ENCODE data around the gene SQOR.
A peak's percentile ranks its signal among the peaks of the same experiment; 100 is the strongest.
"Not testable (repeated sequence)": the region's sequence is repeated elsewhere in the genome, so short reads cannot be mapped to it uniquely, and the experiment has no call there.

Gene SQOR

GRCh38 chr15:45635191-45635638 is 386 bp downstream of the SQOR start:
- peak; percentile 74 for DNase-seq

- DNase-seq: no peak
Observed at GRCh38 chr15:45635763-45636292, 999 bp downstream of the SQOR start.

DNA sequence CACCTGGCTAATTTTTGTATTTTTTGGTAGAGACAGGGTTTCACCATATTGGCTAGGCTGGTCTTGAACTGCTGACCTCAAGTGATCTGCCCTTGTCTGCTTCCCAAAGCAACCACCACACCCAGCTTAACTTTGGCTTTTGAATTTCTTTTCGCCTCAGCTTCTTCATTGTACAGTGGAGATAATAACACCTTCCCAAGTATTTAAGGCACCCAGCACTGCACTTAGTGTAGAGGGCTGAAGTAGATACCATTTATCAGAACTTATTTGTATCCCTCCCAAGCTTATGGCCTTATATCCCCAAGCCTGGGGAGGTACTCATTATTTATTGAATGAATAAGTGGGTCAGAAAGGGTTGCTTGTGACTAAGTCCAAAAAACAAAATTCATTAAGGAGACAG is 2.3 kb downstream of the SQOR start:
- DNase-seq: no peak

- DNase-seq: peak; percentile 83
Observed at GRCh38 chr15:45637552-45638033, 2.8 kb downstream of the SQOR start.

DNA sequence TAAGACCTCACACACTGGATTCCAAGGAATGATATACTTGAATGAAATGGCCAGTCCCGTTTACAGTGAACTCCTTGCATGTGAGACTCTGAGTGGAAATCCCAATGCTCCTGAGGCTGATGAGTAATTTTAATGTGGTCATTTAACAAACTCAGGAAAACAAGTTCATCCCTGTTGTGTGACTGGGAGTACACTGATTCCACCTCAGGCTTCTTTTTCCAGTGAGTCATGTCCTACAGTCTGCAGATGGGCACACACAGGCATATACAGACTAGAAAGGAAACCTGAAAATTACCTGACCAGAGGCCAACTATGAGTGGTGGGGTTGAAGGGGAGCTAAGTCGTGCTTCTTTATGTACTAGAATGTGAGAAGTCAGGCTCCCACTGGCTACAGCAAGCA is 5.8 kb downstream of the SQOR start:
- DNase-seq: no peak

DNA sequence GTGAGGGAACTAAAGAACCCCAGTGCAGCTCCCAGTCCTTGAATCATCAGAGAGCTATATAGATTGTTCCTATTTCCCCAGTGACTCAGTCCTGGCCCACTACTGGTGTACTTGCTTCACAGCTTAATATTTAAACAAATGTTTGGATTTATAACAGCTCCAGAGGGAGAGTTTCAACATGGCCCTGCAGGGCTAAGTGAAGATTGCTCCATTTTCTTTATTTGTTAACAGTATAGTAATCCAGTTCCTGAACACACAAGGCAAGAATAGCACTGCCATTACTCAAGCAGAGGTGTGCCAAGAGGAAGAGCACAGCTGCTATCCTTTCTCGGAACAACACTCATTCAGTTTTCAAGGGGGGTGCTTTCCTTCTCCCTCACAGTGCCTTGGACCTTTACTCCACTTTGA is 6.5 kb downstream of the SQOR start:
- DNase-seq: no peak

GRCh38 chr15:45641999-45642932 is 7.4 kb downstream of the SQOR start:
- no peak for DNase-seq

GRCh38 chr15:45644437-45644836 is 9.6 kb downstream of the SQOR start:
- no peak for DNase-seq

DNA sequence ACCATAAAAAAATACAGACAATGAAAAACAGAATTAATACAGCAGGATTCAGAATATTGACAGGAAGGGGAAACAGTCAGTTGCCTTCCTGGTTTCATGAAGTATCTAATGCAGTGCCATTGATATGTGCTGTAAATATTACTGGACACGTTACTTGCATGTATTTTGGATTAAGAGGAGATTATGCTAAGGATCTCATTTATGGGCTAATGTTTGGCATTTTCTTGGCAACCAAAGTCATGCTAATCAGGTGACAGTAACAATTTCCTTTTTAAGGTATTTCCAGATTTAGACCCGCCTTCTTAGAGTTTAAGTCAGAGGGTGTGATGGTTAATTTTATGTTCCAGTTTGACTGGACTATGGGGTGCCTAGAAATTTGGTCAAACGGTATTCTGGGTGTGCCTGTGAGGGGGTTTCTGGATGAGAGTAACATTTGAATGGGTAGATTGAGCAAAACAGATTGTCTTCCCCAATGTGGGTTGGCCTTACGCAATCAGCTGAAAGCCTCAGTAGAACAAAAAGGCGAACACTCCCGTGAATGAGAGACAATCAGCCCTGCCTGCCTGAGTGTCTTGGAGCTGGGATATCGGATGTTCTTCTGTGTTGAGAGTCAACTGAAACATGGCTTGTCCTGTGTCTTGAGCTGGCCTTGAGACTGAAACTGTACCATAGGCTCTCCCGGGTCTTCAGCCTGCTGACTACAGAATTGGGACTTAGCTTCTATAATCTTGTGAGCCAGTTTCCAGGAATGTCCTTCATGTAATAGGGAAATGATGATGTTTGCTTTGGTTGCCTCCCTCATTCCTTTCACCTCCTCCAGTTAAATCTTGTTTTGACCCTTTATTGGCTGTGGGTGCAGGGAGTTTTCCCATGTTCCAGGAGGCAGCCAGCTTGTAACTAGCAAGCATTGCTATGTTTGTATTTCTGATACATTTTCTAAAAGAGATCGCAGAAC is 10.5 kb downstream of the SQOR start:
- peak; percentile 24 for DNase-seq

DNA sequence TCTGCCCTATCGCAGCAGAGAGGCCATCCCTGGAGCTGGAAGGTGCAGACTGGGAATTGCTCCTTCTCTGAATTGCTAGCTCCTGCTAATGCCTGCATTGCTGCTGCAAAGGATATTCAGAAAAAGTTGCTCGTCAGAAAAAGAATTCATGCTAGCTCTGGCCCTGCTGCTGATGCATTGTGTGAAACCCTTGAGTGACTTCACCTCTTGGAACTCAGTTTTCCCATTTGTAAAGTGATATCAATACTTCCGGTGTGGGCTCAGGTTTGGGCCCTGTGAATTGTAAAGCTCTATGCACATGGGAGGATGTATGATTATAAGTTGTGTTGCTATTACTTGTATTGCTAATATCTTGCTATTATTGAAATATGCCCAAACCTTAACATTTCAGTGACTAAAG is 11.4 kb downstream of the SQOR start:
- DNase-seq: no peak

DNA sequence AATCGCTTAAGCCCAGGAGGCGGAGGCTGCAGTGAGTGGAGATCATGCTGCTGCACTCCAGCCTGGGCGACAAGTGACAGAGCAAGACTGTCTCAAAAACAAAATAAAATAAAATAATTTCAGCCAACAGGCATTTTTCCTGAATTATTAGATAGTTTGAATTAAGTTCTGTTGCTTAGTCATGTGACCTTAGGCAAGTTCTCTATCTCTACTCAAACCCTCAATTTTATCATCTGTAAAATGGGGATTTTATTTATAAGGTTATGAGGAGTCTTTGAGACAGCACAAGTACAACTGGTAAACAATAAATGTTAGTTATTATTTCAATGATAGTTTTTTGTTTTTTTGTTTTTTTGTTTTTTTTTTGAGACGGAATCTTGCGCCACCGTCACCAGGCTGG is 13.0 kb downstream of the SQOR start:
- DNase-seq: no peak

GRCh38 chr15:45648521-45649200 is 13.8 kb downstream of the SQOR start:
- DNase-seq: no peak

- not testable (repeated sequence) for DNase-seq
Observed at GRCh38 chr15:45650007-45650406, 15.2 kb downstream of the SQOR start.

GRCh38 chr15:45650889-45651525 is 16.2 kb downstream of the SQOR start:
- DNase-seq: no peak

DNA sequence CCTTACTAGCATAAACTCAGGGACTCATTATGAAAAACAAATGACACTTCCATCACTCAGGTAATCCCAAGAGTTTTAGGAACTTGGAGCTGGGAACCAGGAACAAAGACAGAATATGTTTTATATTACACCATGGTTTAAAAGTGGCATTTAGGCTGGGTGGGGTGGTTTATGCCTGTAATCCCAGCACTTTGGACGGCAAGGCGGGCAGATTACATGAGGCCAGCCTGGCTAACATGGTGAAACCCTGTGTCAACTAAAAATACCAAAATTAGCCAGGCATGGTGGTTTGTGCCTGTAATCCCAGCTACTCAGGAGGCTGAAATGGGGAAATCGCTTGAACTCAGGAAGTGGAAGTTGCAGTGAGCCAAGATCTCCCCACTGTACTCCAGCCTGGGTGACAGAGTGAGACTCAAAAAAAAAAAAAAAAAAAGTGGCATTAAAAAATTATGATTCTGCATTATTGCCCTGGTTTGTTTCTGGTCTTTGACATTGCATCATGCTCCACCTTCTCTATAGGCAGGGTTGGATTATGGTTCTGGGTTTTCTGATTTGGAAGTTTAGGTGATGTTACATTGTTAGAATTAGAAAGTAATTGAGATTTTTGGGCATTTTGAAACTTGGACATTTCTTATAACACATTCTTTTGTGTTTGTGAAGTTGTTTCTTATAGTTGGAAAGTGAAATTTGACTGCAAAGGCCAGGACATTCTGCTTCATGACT is 19.0 kb downstream of the SQOR start:
- DNase-seq: peak; percentile 35

DNA sequence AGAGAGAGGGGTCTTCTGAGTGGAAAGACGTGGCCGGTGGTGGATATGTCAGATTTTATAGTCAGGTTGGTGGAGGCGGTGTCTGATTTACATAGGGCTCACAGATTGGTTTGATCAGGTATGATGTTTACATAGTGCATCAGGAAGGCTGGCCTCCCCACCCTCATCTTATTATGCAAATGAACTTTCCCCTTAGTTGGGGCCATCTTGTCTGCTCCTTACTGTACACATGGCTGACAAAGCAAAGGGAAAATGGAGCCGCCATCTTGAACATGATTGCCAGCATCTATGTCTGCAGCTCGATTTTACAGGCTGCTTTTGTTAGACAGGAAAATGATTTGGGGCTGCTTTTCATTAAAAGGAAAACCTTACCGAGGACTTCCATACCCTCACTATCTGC is 19.9 kb downstream of the SQOR start:
- no peak for DNase-seq

- DNase-seq: no peak
Observed at GRCh38 chr15:45657254-45657653, 22.4 kb downstream of the SQOR start.

DNA sequence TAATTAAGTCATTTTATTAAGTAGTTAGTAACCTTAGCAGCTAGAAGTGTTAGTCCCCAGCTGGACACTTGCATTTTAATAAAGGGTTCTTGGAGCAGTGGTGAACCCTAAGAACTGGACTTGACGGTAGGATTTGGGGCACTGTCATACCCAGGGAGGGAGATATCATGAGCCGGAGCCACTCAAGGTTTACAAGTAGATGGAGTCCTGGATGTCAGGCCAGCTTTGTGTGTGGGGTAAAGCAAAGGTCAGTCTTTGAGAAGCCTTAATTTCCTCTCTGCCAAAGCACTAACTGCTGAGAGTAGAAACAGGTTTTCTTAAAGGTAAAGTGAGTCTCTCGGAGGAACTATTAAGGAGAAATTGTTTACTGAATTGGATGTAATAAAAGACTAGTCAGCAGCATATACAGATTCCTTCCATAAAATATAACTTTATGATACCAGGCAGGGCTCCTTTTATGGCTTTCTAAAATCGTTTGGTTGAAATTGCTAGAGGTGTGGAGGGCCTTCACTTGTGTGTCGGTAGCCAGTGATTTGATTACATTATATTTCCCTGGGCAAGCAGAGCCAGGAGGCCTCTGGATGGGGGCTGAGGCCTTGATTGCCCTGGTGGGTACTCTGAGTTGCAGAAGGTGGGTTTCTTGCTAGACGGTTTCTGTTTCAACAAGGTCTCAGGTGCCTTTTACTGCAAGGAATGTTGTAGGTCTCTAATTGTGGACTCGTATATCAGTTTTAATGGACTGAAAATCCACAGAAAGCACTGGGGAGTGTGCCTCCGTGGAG is 23.1 kb downstream of the SQOR start:
- DNase-seq: no peak

GRCh38 chr15:45660231-45660979 is 25.6 kb downstream of the SQOR start:
- DNase-seq: peak; percentile 25

DNA sequence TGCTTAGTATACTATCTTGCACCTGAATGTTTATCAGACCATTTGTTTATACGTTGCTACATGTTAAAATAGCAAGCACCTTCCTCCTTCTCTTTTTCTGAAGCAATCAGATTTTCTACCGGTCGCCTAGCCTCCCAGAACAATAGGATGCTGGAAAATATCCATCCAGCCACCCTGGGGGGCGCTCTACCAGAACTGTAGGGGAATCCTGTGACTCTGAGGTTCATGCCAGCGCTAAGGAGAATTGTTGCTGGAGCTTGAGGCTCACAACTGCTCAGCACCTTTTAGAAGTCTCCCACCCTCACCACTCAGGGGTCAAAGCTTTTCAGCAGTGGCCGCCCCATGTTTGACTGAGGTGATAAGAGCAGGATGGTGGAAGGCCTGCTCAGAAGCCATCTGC is 27.5 kb downstream of the SQOR start:
- no peak for DNase-seq

All from OCI-M1 (cell line).